ENCODE results near the gene RILPL2.
"Not testable (repeated sequence)": the region's sequence is repeated elsewhere in the genome, so short reads cannot be mapped to it uniquely, and the experiment has no call there.

The RILPL2 gene

GRCh38 chr12:123435636-123436016 lies 858 bp downstream of the RILPL2 start:
- no peak for TF ChIP-seq CTCF (IDR thresholded peaks at IDR 0.05)
- Histone ChIP-seq H3K9me3 (no peaks in the 10 kb centered on the region), H3K27me3 (no peaks in the 10 kb centered on the region), H3K4me3 (peak overlapping the region; percentile 90), H3K36me3 (peaks cover 5 to 13% (median 9%) of the 10 kb centered on the region in 3 donors), H3K27ac (peak overlapping the region; percentile 90 to 94), H3K4me1 (peaks cover 0 to 45% (median 29%) of the 10 kb centered on the region in 4 donors)
- DNase-seq = no peak
- intact Hi-C loops (cut with DNase I; ENCODE audit: low total_unique reads) = loop anchor here (5.0 kb wide), 1 partner anchor 147 kb away; the partner anchor contains the start of gene TMED2

GRCh38 chr12:123433615-123434014 lies 2.9 kb downstream of the RILPL2 start:
- H3K36me3 ChIP-seq = peaks cover 20 to 33% (median 26%) of the 10 kb centered on the region in 3 donors
- H3K9me3 ChIP-seq = no peaks in the 10 kb centered on the region
- peaks cover 0 to 45% (median 29%) of the 10 kb centered on the region in 4 donors for H3K4me1 ChIP-seq
- intact Hi-C loops (cut with DNase I; ENCODE audit: low total_unique reads) = loop anchor here (5.0 kb wide), 1 partner anchor 41 kb away; no protein-coding TSS in a partner anchor
- DNase-seq = no peak
- peak overlapping the region; percentile 90 for H3K4me3 ChIP-seq
- no peak for TF ChIP-seq CTCF (IDR thresholded peaks at IDR 0.05)
- H3K27ac ChIP-seq = peak overlapping the region; percentile 90 to 94
- H3K27me3 ChIP-seq = no peaks in the 10 kb centered on the region

GRCh38 chr12:123431951-123432817 lies 4.3 kb downstream of the RILPL2 start:
- DNase-seq, H3K9me3 ChIP-seq, H3K27me3 ChIP-seq: not testable (repeated sequence)
- H3K27ac ChIP-seq = peak overlapping the region; percentile 90 to 94
- peaks cover 0 to 45% (median 29%) of the 10 kb centered on the region in 4 donors for H3K4me1 ChIP-seq
- peak overlapping the region; percentile 90 for H3K4me3 ChIP-seq
- peaks cover 30 to 48% (median 38%) of the 10 kb centered on the region in 3 donors for H3K36me3 ChIP-seq
- intact Hi-C loops (cut with DNase I; ENCODE audit: low total_unique reads) = loop anchor here (5.0 kb wide), 1 partner anchor 40 kb away; no protein-coding TSS in a partner anchor

- H3K9me3 ChIP-seq; H3K27ac ChIP-seq; intact Hi-C loops (cut with DNase I; ENCODE audit: low total_unique reads); DNase-seq; H3K4me3 ChIP-seq; H3K27me3 ChIP-seq: not testable (repeated sequence)
- Histone ChIP-seq H3K36me3 (peaks cover 30 to 71% (median 53%) of the 10 kb centered on the region in 3 donors), H3K4me1 (peaks cover 0 to 25% (median 13%) of the 10 kb centered on the region in 4 donors)
Measured at GRCh38 chr12:123429101-123429500, 7.4 kb downstream of the RILPL2 start.

- Histone ChIP-seq H3K36me3 (peaks cover 34 to 73% (median 59%) of the 10 kb centered on the region in 3 donors), H3K4me1 (peaks cover 0 to 20% (median 10%) of the 10 kb centered on the region in 4 donors), H3K4me3 (no peak overlapping the region), H3K27ac (no peak overlapping the region), H3K27me3 (no peaks in the 10 kb centered on the region), H3K9me3 (no peaks in the 10 kb centered on the region)
- no peak for DNase-seq
- intact Hi-C loops (cut with DNase I; ENCODE audit: low total_unique reads) = no loop called here
- no peak for TF ChIP-seq CTCF (IDR thresholded peaks at IDR 0.05)
Measured at GRCh38 chr12:123428591-123428990, 7.9 kb downstream of the RILPL2 start.

- Histone ChIP-seq H3K36me3 (peaks cover 48 to 87% (median 72%) of the 10 kb centered on the region in 3 donors), H3K9me3 (no peaks in the 10 kb centered on the region), H3K4me1 (peaks cover 0 to 10% (median 2%) of the 10 kb centered on the region in 4 donors), H3K27ac (no peak overlapping the region), H3K4me3 (no peak overlapping the region), H3K27me3 (no peaks in the 10 kb centered on the region)
- no peak for TF ChIP-seq CTCF (IDR thresholded peaks at IDR 0.05)
- DNase-seq = no peak
- intact Hi-C loops (cut with DNase I; ENCODE audit: low total_unique reads) = no loop called here
Measured at GRCh38 chr12:123427036-123427769, 9.3 kb downstream of the RILPL2 start.
